Measurements from ENCODE around the gene USP20.
"Not testable (repeated sequence)": the region's sequence is repeated elsewhere in the genome, so short reads cannot be mapped to it uniquely, and the experiment has no call there.

The USP20 gene

DNA sequence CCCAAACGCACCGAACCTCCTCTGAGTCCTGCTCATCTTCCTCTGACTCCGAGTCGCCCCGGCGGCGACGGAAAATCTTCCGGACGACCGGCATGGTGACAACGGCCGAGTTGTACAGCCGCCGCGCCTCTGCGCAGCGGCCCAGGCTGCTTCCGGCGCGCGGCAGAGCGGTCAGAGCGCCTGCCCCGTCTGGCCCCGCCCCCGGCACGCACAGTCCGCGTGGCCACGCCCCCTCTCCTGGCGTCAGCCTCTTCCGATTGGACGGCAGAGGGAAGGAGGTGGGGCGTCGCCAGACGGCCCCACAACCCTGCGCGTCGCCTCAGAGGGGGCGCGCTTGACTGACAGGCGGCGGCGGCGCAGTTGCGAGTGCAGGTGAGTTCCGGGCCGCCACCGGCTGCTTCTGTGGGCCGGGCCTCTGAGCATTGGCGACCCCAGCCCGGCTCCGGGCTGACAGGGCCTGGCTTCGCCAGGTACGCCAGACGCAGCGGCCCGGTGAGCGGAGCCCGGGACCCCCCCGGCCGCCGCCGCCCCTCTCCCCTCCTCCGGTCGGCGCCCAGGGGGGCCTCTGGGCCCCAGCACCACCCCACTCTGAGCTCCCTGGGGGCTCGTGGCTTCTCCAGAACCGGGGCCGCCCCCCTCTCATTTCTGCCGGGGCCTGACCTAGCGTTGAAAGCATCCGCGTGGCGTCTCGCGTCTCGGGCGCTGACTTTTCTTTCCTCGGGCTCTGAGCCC is at the start of gene USP20, which contains the start of gene C9orf78:
TSS of gene USP20 (plus strand) at position 331 of the 732 bp plus-strand sequence. CDS start 17,098 bp downstream, outside the sequence.
TSS of gene C9orf78 (minus strand) at position 148 of the 732 bp plus-strand sequence. CDS start at position 94, 54 bp downstream.
- peak; percentile 99 for DNase-seq

DNA sequence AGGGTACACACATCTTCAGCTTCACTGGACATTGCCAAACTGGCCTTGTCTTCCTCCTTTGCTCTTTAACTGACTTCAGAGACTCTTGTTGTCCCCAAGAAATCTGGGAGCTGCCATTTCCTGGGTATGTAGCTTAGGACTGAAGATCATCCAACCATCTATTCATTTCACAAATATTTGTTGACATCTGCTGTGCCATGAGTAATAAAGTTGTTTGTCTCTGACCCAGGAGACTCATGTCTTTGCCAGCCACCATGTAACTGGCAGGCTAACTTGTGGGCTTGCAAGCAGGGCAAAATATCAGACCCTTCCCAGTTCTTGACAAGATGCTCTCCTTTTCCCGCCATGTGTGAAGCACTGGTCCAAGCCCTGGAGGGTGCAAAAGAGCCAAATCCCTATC is 49.4 kb upstream of the USP20 start:
- DNase-seq: no peak

DNA sequence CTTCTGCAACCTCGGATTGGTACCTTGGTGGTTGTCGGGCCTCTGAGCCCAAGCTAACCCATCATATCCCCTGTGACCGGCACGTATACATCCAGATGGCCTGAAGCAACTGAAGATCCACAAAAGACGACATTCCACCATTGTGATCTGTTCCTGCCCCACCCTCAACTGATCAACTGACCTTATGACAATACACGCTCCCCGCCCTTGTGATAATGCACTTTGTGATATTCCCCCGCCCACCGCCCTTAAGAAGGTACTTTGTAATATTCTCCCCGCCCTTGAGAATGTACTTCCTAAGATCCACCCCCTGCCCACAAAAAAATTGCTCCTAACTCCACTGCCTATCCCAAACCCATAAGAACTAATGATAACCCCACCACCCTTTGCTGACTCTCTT is 48.8 kb upstream of the USP20 start:
- no peak for DNase-seq

DNA sequence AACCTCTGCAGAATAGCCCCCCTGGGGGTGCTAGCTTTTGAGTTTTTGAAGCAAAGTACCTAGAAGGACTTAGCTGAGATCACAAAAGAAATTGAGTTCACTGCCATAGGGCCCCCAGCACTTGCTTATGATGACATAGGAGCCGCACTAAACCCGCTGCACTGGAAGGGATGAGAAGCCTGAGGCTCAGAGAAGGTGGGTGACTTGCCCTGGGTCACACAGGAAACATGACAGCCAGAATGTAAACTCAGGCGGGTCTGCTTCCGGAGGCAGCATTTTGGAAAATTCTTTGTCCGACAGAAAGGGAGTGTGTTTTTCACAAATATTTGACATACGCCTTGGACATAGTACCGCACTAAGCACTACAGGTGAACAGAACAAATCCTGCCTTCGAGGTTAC is 40.7 kb upstream of the USP20 start:
- DNase-seq: no peak

DNA sequence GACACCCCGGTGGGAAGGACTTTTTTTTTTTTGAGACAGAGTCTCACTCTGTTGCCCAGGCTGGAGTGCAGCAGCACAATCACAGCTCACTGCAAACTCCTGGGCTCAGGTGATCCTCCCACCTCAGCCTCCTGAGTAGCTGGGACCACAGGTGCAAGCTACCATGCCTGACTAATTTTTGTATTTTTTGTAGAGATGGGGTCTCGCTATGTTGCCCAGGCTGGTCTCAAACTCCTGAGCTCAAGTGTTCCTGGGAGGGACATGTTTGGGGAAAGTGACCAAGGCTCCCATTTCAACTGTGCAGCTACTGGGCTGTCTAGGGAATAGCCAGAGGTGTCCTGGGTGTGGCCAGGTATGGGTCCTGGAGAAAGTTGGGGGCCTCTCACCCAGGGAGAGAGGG is 39.2 kb upstream of the USP20 start:
- not testable (repeated sequence) for DNase-seq

DNA sequence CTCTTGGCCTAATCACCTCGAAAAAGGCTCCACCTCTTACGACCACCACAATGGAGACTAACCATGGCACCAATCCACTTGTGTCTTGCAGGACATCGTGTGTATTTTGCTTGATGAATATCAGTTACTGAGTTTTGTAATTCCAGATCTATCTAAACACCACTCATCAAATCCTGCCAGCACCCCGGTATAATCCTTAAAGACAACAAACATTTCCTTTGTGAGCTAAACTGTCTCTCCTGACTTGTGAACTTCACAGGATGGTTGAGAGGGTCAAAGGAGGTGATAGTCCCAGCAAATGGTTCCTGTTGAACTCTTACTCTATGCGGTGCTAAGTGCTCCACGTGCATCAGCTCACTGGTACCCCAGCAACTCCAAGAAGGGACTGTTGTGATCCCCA is 36.3 kb upstream of the USP20 start:
- no peak for DNase-seq

DNA sequence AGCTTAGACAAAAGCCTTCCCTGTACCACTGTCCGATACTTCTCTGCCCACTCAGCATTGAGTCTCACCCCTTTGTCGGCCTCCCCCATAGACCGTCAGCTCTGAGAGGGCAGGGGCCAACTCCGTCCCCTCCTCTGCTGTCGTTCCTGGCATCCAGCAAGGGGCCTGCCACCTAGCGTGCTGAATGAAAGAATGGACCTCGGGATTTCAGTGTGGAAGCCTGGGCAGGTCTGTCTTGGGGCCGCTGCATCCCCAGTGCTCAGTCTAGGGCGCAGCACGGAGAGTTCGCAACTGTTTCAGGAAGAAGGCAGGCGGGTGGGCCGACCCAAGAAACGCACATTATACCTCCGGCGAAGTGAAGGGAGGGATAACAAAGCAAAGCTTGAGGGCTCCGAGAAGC is 33.8 kb upstream of the USP20 start:
- DNase-seq: no peak

DNA sequence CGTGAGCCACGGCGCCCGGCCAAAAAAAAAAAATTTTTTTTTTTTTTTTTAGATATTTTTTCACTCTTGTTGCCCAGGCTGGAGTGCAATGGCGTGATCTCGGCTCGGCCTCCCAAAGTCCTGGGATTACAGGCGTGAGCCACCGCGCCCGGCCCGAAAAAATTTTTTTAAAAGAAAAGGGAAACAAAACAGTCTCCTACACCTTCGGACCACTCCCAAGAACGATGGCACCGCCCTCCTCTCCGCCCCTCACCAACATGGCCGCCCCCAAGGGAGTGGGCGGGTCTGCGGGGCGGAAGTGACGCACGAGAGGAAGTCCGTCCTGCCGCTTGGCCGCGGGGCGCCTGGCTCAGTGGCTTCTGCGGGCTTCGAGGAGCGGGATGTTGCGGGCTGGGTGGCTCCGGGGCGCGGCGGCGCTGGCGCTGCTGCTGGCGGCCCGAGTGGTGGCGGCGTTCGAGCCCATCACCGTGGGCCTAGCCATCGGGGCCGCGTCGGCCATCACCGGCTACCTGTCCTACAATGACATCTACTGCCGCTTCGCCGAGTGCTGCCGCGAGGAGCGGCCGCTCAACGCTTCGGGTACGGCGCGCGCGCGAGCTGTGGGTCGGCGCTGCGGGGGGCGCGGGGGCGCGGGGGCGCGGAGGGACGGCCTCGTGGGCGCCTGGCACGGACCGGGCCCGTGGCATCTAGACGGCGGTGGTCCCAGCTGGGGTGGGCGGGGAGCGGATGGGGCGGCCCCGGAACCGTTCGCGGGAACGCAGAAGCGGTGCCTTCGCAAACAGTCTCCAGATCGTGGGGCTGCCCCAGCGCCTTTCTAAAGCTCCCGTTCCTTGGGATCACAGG is 32.2 kb upstream of the USP20 start, which contains the start of gene TOR1B:
TSS of gene TOR1B (plus strand) at position 352 of the 843 bp plus-strand sequence. CDS start at position 381, 29 bp downstream.
- DNase-seq: peak; percentile 98

DNA sequence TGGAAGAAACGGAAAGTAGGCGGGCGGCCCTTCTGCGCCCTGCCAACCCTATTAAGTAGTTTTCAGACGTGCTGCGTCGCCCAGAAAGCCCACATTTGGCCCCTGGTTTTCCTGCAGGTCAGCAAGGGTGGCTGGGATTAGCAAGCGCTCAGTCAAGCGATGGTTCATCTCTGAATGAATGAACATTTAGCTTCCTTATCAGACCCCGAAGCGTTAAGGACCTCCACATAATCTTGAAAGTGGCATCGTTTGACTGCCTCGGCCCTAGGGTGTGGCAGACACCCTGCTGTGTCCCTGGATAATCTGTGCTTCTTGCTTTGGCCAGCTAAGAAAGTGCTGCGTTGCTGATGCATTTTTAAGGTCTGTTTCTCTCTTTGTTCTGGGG is 31.6 kb upstream of the USP20 start:
- DNase-seq: peak; percentile 55

DNA sequence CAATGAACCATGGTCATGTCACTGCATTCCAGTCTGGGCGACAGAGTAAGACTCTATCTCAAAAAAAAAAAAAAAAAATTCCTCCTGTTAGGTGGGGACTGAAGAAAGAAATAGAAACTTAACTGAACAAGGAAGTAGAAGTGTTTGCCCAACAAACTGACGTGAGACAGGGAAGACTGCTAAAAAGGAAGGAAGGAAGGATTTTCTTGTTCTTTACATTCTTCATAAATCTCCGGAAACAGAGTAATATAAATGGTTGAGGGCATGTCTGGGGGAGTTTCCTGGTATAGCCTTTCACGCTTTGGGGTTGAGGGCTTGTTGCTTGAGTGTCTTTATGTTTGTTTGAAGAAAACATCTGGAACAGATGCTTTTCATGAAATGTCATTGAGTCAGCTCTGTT is 29.2 kb upstream of the USP20 start:
- DNase-seq: no peak

DNA sequence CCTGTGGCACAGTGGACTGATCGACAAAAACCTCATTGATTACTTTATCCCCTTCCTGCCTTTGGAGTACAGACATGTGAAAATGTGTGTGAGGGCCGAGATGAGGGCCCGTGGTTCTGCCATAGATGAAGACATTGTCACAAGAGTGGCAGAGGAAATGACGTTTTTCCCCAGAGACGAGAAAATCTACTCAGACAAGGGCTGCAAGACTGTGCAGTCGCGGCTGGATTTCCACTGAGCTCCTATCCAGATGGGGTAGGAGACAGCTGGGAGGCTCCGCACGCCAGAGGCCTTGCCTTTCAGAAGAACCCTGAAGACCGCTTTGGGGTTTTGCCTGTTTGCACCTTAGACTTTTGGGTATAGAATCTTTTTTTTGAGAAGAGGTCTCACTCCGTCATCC is 25.9 kb upstream of the USP20 start:
- DNase-seq: no peak

DNA sequence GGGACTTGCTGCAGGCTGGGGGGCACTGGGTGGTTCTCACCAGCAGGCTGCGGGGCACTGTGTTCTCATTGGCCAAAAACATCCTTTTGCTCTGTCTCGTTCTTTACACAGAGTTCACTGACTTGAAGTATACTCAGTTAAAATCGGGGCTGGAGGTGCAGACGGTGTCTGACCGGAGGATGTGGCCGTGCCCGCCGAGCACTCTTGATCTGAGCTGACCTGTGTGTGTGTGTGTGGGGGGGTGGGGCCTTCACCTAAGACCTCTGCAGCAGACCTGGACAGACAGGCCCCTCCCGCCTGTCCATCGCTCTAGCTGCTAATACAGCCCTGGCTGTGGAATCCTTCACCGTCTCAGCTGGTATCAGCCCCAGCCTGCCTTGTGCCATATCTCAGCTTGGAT is 25.1 kb upstream of the USP20 start:
- no peak for DNase-seq

DNA sequence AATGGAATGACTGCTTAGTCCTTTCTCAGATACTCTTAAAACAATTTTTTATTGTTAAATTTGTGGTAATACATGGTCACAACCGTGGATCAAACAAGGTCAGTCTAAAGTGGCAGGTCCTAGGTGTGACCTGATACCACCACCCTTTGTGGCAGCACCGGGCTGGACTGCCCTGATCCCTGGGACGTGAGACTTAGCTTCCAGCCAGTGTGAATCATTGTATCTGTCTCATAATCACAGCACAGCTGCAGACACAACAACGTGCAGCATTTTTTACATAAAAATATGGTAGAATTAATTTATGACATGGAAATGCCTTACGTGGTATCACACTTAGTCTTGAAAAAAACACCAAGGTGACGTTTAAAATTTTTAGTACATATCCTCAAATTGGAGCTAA is 24.5 kb upstream of the USP20 start:
- no peak for DNase-seq

DNA sequence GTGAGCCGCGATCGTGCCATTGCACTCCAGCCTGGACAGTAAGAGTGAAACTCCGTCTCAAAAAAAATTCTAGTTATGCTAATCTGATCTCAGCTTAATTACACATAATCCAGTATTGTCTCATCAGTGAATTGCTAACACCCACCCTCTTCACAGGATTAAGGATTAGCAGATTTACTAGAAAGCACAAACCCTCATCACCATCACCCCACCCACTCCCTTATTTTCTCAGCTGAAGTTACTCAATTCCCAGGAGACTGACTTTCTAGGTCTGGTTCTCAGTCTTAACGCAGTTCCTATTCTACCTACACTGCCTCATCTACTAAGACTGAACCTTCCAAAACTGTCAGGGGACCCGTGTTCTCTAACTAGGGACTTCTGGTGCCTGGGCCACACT is 23.3 kb upstream of the USP20 start:
- DNase-seq: no peak

DNA sequence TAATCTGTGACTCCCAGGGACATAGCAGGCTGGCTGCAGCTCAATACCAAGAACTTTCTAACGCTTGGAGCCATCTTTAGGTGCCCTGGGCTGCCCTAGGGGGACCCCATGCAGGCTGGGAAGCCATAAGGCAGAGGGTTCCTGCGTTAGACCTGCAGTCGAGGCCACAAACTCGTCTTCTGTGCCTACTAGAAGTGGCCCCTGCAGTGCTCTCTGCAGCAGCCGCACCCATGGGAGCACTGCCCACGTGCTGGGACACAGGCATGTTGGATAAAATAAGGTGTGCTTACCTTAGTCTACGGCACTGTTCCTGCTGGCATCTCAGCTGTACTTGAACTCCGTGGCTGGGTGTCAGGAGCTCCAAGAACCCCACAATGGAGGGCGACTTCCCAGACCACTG is 22.9 kb upstream of the USP20 start:
- no peak for DNase-seq

DNA sequence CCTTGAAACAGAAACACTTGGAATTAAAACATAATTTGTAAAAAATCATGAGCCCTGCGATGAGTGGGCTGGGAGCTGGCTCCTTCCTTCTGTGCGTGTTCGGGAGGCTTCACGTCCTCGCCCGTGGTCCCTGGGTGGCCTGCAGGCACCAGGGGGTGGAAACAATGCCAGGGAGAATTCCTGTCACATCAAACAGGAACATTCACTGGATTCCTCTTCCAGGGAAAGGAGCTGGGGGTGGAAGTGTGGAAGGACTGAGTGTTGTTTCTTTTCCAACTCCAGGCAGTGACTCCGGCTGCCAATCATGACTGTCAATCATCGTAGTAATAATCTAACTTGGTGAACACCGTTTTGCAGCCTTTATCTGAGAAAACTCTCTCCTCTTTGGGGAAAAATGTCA is 21.6 kb upstream of the USP20 start:
- DNase-seq: no peak

DNA sequence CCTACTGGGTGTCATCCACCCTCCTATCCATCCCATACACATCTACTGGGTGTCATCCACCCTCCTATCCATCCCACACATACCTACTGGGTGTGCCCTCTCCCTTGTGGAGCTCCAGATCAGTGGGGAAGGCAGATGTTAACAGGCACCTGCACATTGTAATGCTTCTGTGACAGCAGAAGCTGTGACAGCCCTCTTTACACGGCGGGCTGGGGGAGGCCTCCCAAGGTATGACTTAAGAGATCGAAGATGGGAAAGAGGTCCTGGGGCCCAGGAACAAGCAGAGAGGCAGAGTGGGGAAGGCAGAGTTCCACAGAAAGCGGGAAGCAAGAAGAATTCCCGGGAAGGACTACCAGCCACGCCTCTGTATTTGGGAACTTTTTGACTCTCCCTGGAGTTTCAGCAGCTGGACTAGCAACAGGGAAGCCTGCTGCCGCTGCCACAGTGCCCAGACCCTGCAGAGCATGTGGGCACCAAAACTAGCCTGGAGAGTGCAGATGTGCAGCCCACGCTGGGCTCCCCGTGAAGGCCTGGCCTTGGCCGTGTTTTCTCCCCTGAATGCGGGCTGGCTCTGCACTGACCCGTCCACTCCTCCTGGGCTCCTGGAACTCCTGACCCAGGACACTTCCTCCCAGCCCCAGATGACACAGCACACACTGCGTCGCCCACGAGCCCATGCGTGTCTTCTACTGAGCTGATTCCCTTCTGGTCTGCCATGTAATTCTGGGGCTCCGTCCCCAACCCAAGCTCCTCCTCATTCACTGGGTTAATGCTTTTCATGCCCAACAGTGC is 20.6 kb upstream of the USP20 start:
- DNase-seq: no peak

DNA sequence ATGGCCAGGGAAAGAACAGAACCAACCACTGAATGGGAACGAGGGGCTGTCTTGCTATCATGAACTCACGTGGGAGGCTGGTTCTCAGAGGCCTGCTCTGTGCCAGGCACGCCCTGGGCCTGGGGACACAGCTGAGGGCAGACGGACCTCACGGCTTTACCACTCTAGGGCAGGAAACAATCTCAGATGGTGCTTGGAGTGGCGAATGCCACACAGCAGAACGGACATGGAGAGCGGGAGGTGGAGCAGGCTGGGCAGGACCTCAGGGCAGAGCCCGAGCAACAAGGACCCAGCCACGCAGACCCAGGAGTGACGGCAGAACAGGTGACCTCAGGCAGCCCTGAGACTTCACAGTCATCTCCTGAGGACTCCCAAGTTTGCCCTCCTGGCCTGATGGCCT is 20.0 kb upstream of the USP20 start:
- no peak for DNase-seq

DNA sequence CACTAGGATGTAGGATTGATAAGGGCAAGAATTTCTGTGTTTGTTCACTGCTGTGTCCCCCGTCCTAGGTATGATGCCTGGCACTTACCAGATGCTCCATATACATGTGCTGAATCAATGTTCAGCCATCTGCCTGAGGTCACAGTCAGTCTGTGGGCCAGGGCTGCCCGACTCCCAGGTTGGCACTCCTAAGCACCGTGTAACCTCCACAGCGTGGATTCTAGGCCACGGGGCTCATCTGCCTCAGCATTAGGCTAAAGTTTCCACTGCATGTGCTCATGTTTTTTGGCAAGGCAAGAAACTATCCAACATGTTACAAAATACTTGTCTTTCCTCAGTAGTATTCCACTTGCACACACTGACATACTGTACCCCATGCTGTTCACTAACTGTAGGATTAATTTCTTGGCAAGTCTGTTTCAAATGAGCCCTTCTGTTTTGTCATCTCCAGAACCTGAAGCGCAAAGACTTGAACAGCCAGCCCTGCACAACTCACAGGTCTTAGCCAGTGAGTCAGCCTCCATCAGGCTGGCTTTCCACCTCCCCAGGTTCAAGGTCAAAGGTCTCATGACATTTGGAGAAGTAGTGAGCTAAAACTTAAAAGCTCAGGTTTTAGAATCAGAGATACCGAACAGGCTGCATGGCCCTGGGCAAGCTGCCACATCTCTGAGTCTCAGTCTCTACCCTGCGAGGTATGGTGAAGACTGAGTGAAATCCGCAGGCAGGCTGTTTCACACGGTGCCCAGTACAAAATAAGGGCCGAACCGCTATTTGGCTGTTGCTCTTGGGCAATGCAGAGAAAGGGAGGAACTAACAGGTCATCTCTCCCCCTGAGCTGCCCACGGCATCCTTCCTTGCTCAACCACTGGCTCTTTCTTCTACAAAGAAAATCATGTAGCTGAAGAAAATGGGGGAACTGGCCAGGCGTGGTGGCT is 18.5 kb upstream of the USP20 start:
- no peak for DNase-seq

DNA sequence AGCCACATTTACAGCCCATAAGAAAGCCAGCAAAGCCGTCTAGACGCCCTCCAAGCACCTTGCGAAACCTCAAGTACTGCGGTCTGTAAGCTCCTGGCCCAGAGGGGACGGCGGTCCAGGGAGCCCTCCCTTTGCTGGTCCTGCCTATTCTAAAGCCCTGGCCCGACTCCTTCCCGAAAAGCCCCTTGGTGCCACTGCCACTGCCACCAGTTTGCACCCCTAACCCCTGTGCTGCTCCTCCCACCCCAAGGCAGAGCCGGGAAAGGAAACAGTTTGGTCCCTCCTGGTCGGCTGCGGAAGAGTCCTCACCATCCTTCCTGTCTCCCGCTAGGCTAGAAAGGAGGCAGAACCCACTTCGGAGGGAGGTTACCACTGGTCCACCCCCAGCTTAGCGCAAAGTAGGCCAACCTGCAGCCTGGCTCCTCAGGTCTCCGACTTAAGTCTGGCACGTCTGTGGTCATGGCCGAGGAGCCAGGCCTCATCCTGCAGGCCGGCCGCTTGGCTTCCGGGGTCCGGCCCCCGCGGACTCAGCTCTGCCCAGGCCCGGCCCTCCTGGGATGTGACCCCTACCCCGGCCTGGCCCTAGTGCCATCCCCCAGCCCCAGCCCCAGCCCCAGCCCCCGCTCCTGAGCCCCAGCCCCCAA is 12.2 kb upstream of the USP20 start:
- DNase-seq: peak; percentile 32

DNA sequence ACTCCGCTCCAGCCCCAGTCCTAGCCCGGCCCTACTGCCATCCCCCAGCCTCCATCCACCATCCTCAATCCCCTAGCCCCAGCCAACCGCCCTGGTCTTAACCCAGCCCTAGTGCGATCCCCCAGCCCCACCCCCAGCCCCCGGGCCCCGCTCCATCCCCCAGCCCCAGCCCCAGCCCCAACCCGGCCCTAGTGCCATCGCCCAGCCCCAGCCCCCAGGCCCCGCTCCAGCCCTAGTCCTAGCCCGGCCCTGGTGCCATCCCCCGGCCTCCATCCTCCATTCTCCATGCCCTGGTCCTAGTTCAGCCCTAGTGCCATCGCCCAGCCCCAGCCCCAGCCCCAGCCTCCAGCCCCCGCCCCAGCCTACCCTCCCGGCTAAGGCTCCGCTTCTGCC is 11.7 kb upstream of the USP20 start:
- no peak for DNase-seq
